GM20000 (cell line): ENCODE measurements around the gene KIAA0232.
A peak's percentile ranks its signal among the peaks of the same experiment; 100 is the strongest.
"Not testable (repeated sequence)": the region's sequence is repeated elsewhere in the genome, so short reads cannot be mapped to it uniquely, and the experiment has no call there.

ENCODE experiments used
- DNase-seq: peaks from one replicate; pipeline ENCODE4 v3.0.0; 2012; ENCODE audit warnings: low spot score
- TF ChIP-seq, protein P1 (sequence below): IDR thresholded peaks from 2 replicates; pipeline ENCODE4 v1.5.1; 2012; ENCODE audit warnings: mild to moderate bottlenecking, control low read depth; ENCODE audit errors: extremely low read depth, missing control alignments

The KIAA0232 gene

DNA sequence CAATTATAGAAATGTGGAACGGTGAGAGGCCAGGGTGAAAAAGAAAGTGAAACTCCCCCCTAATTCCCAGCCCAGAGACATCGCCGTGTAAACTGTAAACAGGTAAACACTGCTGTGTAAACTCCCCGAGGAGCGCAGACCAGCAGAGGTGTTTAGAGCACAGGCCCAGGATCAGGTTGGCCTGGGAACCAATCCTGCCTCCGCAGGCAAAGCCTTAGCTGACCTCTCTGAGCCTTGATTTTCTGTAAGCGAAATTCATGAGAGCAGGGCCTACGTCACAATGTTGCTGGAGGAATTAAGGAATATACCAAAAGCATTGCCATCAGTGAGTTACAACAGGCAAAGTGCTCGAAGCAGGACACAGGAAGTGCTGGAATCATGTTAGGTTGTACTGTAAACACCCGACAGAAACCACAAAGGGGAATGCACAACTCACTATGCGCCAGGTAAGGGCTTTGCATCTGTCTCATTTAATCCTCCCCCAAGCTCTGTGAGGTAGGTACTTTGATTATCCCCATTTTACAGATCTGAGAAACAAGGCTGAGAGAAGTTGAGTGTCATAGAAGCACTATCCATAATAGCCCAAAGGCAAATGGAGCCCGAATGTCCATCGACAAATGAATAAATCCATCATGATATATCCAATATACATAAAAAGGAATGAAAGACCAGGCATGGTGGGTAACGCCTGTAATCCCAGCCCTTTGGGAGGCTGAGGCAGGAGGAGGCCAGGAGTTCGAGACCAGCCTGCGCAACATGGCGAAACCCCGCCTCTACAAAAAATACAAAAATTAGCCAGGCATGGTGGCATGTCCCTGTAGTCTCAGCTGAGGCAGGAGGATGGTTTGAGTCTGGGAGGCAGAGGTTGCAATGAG is 30.7 kb upstream of the KIAA0232 start:
- TF ChIP-seq, protein P1, sequence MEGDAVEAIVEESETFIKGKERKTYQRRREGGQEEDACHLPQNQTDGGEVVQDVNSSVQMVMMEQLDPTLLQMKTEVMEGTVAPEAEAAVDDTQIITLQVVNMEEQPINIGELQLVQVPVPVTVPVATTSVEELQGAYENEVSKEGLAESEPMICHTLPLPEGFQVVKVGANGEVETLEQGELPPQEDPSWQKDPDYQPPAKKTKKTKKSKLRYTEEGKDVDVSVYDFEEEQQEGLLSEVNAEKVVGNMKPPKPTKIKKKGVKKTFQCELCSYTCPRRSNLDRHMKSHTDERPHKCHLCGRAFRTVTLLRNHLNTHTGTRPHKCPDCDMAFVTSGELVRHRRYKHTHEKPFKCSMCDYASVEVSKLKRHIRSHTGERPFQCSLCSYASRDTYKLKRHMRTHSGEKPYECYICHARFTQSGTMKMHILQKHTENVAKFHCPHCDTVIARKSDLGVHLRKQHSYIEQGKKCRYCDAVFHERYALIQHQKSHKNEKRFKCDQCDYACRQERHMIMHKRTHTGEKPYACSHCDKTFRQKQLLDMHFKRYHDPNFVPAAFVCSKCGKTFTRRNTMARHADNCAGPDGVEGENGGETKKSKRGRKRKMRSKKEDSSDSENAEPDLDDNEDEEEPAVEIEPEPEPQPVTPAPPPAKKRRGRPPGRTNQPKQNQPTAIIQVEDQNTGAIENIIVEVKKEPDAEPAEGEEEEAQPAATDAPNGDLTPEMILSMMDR = no peak
- peak; percentile 59 for DNase-seq

DNA sequence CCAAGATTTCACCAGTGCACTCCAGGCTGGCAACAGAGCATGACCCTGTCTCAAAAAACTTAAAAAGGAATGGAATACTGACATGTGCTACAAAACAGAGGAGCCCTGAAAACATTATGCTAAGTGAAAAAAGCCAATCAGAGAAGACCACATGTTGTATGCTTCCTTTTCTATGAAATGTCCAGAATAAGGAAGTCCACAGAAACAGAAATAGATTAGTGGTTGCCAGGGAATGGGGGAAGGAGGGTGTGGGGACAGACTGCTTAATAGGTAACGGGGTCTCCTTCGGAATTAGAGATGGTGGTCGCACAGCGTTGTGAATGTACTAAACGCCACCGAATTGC is 30.1 kb upstream of the KIAA0232 start:
- no peak for DNase-seq
- TF ChIP-seq, protein P1 = no peak

GRCh38 chr4:6753103-6753560 is 29.4 kb upstream of the KIAA0232 start:
- TF ChIP-seq, protein P1 = no peak
- no peak for DNase-seq

DNA sequence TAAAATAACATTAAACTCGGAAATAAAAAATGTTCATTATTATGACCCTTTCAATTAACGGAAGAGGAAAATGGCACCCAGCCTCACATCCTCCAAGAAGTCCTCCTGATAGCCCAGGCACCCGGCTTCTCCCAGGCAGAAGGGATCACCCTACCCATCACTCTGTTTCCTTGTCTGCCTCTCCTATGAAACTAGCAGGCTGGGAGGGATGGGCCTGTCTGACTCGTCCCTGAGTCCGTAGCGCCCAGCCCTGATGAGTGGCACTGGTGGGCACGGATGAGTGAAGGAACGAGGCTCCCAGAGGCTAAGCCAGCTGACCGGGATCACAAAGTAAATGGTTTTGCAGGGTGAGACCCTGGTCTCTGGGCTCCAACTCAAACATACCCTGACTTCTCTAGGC is 28.6 kb upstream of the KIAA0232 start:
- DNase-seq = no peak
- TF ChIP-seq, protein P1 = no peak

DNA sequence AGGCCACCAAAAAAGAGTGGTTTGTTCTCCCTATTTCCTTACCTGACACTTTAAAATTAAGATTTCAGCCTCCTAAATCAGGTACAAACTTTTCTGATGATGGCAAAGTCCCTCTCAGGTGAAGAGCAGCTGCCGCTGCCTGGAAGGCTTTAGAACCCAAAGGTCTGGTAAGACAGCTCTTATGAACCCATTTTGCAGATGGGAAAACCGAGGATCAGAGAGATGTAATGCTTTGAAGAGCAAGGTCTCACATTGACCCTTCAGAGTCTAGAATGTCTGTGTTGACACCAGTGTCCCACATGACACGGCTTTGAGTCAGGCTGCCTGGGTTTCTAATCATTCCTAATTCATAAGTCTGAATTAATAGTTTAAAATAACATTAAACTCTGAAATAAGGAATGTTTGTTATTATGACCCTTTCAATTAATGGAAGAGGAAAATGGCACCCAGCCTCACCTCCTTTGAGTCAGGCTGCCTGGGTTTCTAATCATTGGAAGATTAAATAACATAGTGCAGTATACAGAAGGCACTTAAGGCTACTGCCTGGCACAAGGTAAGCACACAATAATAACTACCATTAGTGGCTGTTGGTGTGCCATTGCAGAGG is 27.9 kb upstream of the KIAA0232 start:
- DNase-seq = no peak
- TF ChIP-seq, protein P1 = no peak

DNA sequence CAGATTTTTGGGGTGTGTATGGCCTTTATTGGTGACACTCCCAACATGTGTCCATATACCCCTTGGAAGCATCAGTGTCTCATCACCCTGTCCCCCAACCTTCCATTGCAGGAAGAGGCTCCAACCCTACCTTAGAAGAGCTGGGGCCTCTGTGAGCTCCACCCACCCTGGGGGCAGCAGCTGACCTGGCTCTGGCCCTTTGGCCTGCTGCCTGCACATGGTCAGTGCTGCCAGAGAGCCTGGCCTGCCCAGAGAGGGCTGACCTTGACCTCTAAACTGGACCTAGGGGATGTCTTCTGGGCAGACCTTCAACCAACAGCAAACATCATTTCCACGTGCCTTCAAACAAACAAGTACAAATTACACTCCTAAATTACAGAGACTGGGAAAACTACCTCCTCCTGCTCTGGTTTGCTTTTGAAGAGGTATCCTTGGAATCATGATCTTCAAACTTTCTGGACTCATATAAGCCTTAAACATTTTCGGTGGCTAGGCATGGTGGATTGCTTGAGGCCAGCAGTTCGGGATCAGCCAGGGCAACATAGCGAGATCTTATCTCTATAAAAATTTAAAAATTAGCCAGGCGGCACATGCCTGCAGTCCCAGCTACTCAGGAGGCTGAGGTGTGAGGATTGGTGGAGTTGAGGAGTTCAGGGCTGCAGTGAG is 27.3 kb upstream of the KIAA0232 start:
- TF ChIP-seq, protein P1 = no peak

GRCh38 chr4:6756345-6756744 is 26.2 kb upstream of the KIAA0232 start:
- not testable (repeated sequence) for DNase-seq

More for the DNA sequence above, 27.3 kb upstream of the KIAA0232 start:
- no peak for DNase-seq
